ENCODE measurements around the gene EPHB1. TPM values are rescaled to one million over a fixed set of nuclear protein-coding genes. Genes with fewer than 3 reads are reported as not detected.
A peak's percentile ranks its signal among the peaks of the same experiment; 100 is the strongest.

The EPHB1 gene
- total RNA-seq, 1 experiment from 2014 or later = 0.73 TPM

DNA sequence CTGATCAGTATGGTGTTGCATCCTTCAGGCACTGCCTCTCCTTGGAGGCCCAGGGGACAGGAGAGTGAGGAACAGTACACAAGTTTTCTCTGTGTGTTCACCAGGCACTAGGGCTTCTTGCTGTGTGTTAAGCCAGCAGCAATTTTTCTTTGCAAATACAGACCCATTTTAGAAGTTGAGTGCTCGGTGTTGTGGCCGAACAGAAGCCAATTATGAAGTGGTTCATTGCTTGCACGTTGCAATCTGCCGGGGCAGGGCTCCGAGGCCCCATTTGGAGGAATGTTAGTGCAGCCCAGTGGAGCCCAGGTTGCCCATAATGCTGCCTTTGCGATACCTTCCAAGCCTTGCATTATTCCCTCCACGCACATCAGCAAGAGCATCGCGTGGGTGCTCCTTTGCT, 51.0 kb downstream of the EPHB1 start:
- Mint-ChIP-seq H3K27ac (ENCODE audit: unreplicated experiment) (peak overlapping the region; percentile 87), H3K4me1 (ENCODE audit: low read depth, unreplicated experiment) (peaks cover 13% of the 10 kb centered on the region), H3K36me3 (ENCODE audit: insufficient read depth, unreplicated experiment) (peaks cover 9% of the 10 kb centered on the region), H3K27me3 (ENCODE audit: unreplicated experiment) (peaks cover 12% of the 10 kb centered on the region), H3K9me3 (ENCODE audit: low read depth, unreplicated experiment) (no peaks in the 10 kb centered on the region), H3K4me3 (ENCODE audit: low read depth, unreplicated experiment) (no peak overlapping the region)
- no TSS peak for BruUV-seq (replicated peaks)
- CTCF ChIA-PET = no interaction called here
- intact Hi-C loops (cut with micrococcal nuclease; ENCODE audit: unreplicated experiment) = no loop called here
- no peak for DNase-seq
- TF ChIP-seq, protein P1, sequence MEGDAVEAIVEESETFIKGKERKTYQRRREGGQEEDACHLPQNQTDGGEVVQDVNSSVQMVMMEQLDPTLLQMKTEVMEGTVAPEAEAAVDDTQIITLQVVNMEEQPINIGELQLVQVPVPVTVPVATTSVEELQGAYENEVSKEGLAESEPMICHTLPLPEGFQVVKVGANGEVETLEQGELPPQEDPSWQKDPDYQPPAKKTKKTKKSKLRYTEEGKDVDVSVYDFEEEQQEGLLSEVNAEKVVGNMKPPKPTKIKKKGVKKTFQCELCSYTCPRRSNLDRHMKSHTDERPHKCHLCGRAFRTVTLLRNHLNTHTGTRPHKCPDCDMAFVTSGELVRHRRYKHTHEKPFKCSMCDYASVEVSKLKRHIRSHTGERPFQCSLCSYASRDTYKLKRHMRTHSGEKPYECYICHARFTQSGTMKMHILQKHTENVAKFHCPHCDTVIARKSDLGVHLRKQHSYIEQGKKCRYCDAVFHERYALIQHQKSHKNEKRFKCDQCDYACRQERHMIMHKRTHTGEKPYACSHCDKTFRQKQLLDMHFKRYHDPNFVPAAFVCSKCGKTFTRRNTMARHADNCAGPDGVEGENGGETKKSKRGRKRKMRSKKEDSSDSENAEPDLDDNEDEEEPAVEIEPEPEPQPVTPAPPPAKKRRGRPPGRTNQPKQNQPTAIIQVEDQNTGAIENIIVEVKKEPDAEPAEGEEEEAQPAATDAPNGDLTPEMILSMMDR (IDR thresholded peaks at IDR 0.05; ENCODE audit: unreplicated experiment) = no peak

DNA sequence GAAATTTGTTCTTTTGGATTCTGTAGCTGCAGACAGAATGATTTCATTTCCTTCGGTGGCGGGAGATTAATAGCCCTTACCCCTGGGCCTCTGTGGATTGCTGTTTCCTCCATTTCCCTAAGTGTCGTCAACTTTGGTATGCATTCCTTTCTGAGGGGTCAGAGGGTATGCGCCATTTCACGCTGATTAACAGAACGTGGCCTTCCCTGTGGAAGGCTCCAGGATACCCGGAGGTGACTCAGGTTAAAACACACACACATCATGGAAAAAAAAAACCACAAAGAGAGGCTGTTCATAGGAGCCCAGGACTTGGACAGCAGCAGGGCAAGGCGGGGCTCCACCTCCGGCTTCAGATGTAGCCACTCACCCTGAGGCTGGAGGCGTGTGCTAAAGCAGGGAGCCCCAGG, 51.9 kb downstream of the EPHB1 start:
- no peaks in the 10 kb centered on the region for H3K9me3 Mint-ChIP-seq (ENCODE audit: low read depth, unreplicated experiment)
- peak overlapping the region; percentile 87 for H3K27ac Mint-ChIP-seq (ENCODE audit: unreplicated experiment)
- TF ChIP-seq, protein P1 (IDR thresholded peaks at IDR 0.05; ENCODE audit: unreplicated experiment) = no peak
- no TSS peak for BruUV-seq (replicated peaks)
- intact Hi-C loops (cut with micrococcal nuclease; ENCODE audit: unreplicated experiment) = no loop called here
- H3K36me3 Mint-ChIP-seq (ENCODE audit: insufficient read depth, unreplicated experiment) = peaks cover 9% of the 10 kb centered on the region
- peaks cover 13% of the 10 kb centered on the region for H3K4me1 Mint-ChIP-seq (ENCODE audit: low read depth, unreplicated experiment)
- CTCF ChIA-PET = interaction anchor here (0.7 kb wide), 1 partner anchor 199 kb away, joined by 4 read pairs; no protein-coding TSS in a partner anchor
- peak overlapping the region; percentile 13 for H3K4me3 Mint-ChIP-seq (ENCODE audit: low read depth, unreplicated experiment)
- peak; percentile 75 for DNase-seq
- H3K27me3 Mint-ChIP-seq (ENCODE audit: unreplicated experiment) = peaks cover 12% of the 10 kb centered on the region

DNA sequence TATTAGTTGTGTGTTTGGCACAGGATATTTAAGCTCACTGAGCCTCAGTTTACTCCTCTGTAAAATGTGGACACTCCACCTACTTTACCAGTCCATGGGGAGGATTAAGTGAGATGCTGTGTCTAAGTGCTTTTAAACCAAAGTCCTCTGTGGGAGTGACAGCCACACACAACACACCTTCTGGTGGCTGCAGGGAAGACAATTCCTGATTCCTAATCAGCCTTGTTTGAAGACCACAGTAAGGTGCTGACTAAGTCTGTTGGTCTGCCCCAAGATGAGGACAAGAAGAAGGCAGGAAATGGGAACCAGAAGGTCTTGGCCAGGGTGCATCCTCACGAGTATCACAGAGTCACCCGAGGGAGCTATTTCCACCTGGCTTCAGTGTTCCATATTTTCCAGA, 52.3 kb downstream of the EPHB1 start:
- peaks cover 9% of the 10 kb centered on the region for H3K36me3 Mint-ChIP-seq (ENCODE audit: insufficient read depth, unreplicated experiment)
- no peak for DNase-seq
- H3K27me3 Mint-ChIP-seq (ENCODE audit: unreplicated experiment) = peaks cover 16% of the 10 kb centered on the region
- H3K4me3 Mint-ChIP-seq (ENCODE audit: low read depth, unreplicated experiment) = peak overlapping the region; percentile 13
- H3K9me3 Mint-ChIP-seq (ENCODE audit: low read depth, unreplicated experiment) = no peaks in the 10 kb centered on the region
- peaks cover 13% of the 10 kb centered on the region for H3K4me1 Mint-ChIP-seq (ENCODE audit: low read depth, unreplicated experiment)
- TF ChIP-seq, protein P1 (IDR thresholded peaks at IDR 0.05; ENCODE audit: unreplicated experiment) = no peak
- no TSS peak for BruUV-seq (replicated peaks)
- intact Hi-C loops (cut with micrococcal nuclease; ENCODE audit: unreplicated experiment) = no loop called here
- H3K27ac Mint-ChIP-seq (ENCODE audit: unreplicated experiment) = peak overlapping the region; percentile 87
- CTCF ChIA-PET = interaction anchor here (0.7 kb wide), 1 partner anchor 199 kb away, joined by 4 read pairs; no protein-coding TSS in a partner anchor

DNA sequence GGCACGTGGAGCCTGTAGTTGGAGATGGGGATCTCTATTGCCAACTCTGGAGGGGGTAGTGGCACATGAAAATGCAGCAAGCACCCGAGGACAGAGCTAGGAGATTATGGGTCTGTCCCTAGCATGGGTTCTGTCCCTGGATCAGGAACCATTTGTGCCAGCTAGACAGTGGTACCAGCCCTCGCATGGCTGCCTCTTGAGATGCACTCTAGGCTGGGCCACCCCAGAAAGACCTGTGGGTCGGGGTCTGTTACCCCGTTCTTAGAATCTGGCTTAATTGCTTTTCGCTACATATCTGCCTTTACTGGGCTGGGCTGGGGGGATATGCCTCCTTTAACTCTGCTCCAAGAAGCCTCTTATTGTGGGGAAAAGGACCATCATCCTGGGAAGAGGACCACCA, 54.5 kb downstream of the EPHB1 start:
- no peak overlapping the region for H3K27ac Mint-ChIP-seq (ENCODE audit: unreplicated experiment)
- H3K27me3 Mint-ChIP-seq (ENCODE audit: unreplicated experiment) = peaks cover 33% of the 10 kb centered on the region
- no TSS peak for BruUV-seq (replicated peaks)

More for the DNA sequence above, 54.5 kb downstream of the EPHB1 start:
- Mint-ChIP-seq H3K4me3 (ENCODE audit: low read depth, unreplicated experiment) (no peak overlapping the region), H3K4me1 (ENCODE audit: low read depth, unreplicated experiment) (peaks cover 13% of the 10 kb centered on the region), H3K9me3 (ENCODE audit: low read depth, unreplicated experiment) (no peaks in the 10 kb centered on the region), H3K36me3 (ENCODE audit: insufficient read depth, unreplicated experiment) (peaks cover 9% of the 10 kb centered on the region)
- intact Hi-C loops (cut with micrococcal nuclease; ENCODE audit: unreplicated experiment) = no loop called here
- TF ChIP-seq, protein P1 (IDR thresholded peaks at IDR 0.05; ENCODE audit: unreplicated experiment) = no peak
- CTCF ChIA-PET = interaction anchor here (0.5 to 0.7 kb wide), 2 partner anchors 13 to 315 kb away, joined by 3 to 7 read pairs; no protein-coding TSS in a partner anchor
- DNase-seq = no peak

All from Calu3 (cell line).